Fibroblast of lung (primary cell): ENCODE results near the gene SGTA. TPM values are rescaled to one million over a fixed set of nuclear protein-coding genes. Genes with fewer than 3 reads are reported as not detected.

Source experiments
- DNase-seq, 2 donors: peaks; one replicate each; pipeline versions ENCODE4 v3.0.0 to v3.0.0-alpha.2; 2010; ENCODE audit warnings: low read depth in 2 of 2
- H2AFZ ChIP-seq: 2 replicates; pipeline ENCODE4 v1.5.1; 2012; ENCODE audit warnings: low read length, control low read depth, inconsistent platforms
- H3K27ac ChIP-seq: 2 replicates; pipeline ENCODE4 v1.5.1; 2011; ENCODE audit warnings: low read length, control low read depth; ENCODE audit not compliant: insufficient read depth
- H3K27me3 ChIP-seq: 2 replicates; pipeline ENCODE4 v1.5.1; 2011; ENCODE audit warnings: mild to moderate bottlenecking, low read length; ENCODE audit not compliant: control insufficient read depth, insufficient read depth
- H3K36me3 ChIP-seq: 2 replicates; pipeline ENCODE4 v1.5.1; 2011; ENCODE audit warnings: low read length; ENCODE audit not compliant: control insufficient read depth, insufficient read depth
- H3K4me1 ChIP-seq: 2 replicates; pipeline ENCODE4 v1.5.1; 2011; ENCODE audit warnings: low read length; ENCODE audit not compliant: control insufficient read depth, insufficient read depth; ENCODE audit errors: extremely low read depth
- H3K4me2 ChIP-seq: 2 replicates; pipeline ENCODE4 v1.5.1; 2011; ENCODE audit warnings: low read length, control low read depth; ENCODE audit not compliant: insufficient read depth; ENCODE audit errors: extremely low read depth
- H3K4me3 ChIP-seq, 4 experiments: fragments of 200-600 bp in 1 of 4; sonication (generic) in 1 of 4; replicated peaks in 1 of 4; 2 replicates each; pipeline ENCODE4 v1.5.1; 2011 to 2016; ENCODE audit warnings: low read length in 4 of 4, low read depth in 3 of 4, mild to moderate bottlenecking in 3 of 4, control low read depth in 2 of 4, inconsistent platforms in 1 of 4, mixed read lengths in 1 of 4; ENCODE audit not compliant: insufficient read depth in 1 of 4; ENCODE audit errors: control extremely low read depth in 1 of 4
- H3K79me2 ChIP-seq: 2 replicates; pipeline ENCODE4 v1.5.1; 2012; ENCODE audit warnings: mild to moderate bottlenecking, low read length, inconsistent platforms; ENCODE audit not compliant: control insufficient read depth, insufficient read depth
- H3K9ac ChIP-seq: 2 replicates; pipeline ENCODE4 v1.5.1; 2011; ENCODE audit warnings: mild to moderate bottlenecking, low read length, control low read depth; ENCODE audit not compliant: insufficient read depth
- H3K9me3 ChIP-seq: 2 replicates; pipeline ENCODE4 v1.5.1; 2012; ENCODE audit warnings: low read depth, low read length; ENCODE audit not compliant: control insufficient read depth, insufficient read depth
- H4K20me1 ChIP-seq: 2 replicates; pipeline ENCODE4 v1.5.1; 2011; ENCODE audit warnings: low read length; ENCODE audit not compliant: control insufficient read depth, insufficient read depth; ENCODE audit errors: extremely low read depth
- CTCF ChIP-seq, 2 donors: IDR thresholded peaks in 1 of 2; conservative IDR thresholded peaks in 1 of 2; 1 replicate in 1 of 2; 2 replicates in 1 of 2; pipeline ENCODE4 v1.5.1; 2011 to 2012; ENCODE audit warnings: low read length in 2 of 2, control low read depth in 1 of 2, inconsistent platforms in 1 of 2, low read depth in 1 of 2, mild to moderate bottlenecking in 1 of 2
- EZH2 ChIP-seq: IDR thresholded peaks from 2 replicates; pipeline ENCODE4 v1.5.1; 2012; ENCODE audit warnings: low read length, control low read depth, mild to moderate bottlenecking; ENCODE audit errors: missing control alignments
- polyA plus RNA-seq, 2 donors: library from polyadenylated mRNA; depleted of rRNA in 1 of 2; stranded (reverse) in 1 of 2; unstranded in 1 of 2; fragments of >200 nt; gene quantifications; 2 replicates each; pipeline ENCODE4 v1.2.1, GENCODE V29; 2011 to 2012; ENCODE audit warnings: missing spikeins in 1 of 2
- total RNA-seq: library from RNA; depleted of rRNA; stranded (reverse); fragments of >200 nt; gene quantifications from 2 replicates; pipeline ENCODE4 v1.2.1, GENCODE V29; 2014

The SGTA gene
- total and polyA plus RNA-seq, 2 donors (not counting 1 experiment from before 2014, with no cell fraction given), result 26.8 to 33.4 TPM

- peak; percentile 98 for DNase-seq
- peak within 1 kb of the TSS; percentile 84 for H3K9ac ChIP-seq
- H4K20me1 ChIP-seq, result no peaks in the 10 kb centered on the region
- peak within 1 kb of the TSS; percentile 79 for H3K27ac ChIP-seq
- peak within 1 kb of the TSS; percentile 98 for H3K4me2 ChIP-seq
- H3K9me3 ChIP-seq, result no peaks in the 10 kb centered on the region
- TF ChIP-seq EZH2 (no peak), CTCF (conservative IDR thresholded peaks at IDR 0.05 in 1 of 2, IDR thresholded peaks at IDR 0.05 in 1 of 2; ENCODE audit: low read depth in 1 of 2, low read length in 2 of 2) (no peak)
- H3K36me3 ChIP-seq, result no peaks in the 10 kb centered on the region
- peak within 1 kb of the TSS; percentile 82 for H2AFZ ChIP-seq
- H3K79me2 ChIP-seq, result peaks cover 48% of the 10 kb centered on the region
- peaks cover 8% of the 10 kb centered on the region for H3K4me1 ChIP-seq
- H3K4me3 ChIP-seq, result peak within 1 kb of the TSS; percentile 74 to 88 (median 80)
- H3K27me3 ChIP-seq, result no peaks in the 10 kb centered on the region
Observed at GRCh38 chr19:2785244-2785997, 2.3 kb upstream of the SGTA start, which contains the start of gene THOP1. THOP1 (plus strand) TSS chr19:2785503; CDS start chr19:2785663, 160 bp downstream.

GRCh38 chr19:2783781-2784145 is 690 bp upstream of the SGTA start:
- H3K9me3 ChIP-seq, result no peaks in the 10 kb centered on the region
- no peak overlapping the region for H3K9ac ChIP-seq
- TF ChIP-seq EZH2 (no peak), CTCF (conservative IDR thresholded peaks at IDR 0.05 in 1 of 2, IDR thresholded peaks at IDR 0.05 in 1 of 2; ENCODE audit: low read depth in 1 of 2, low read length in 2 of 2) (no peak)
- H3K4me1 ChIP-seq, result peaks cover 8% of the 10 kb centered on the region
- H3K36me3 ChIP-seq, result no peaks in the 10 kb centered on the region
- H3K4me2 ChIP-seq, result peak overlapping the region; percentile 13
- H3K27me3 ChIP-seq, result no peaks in the 10 kb centered on the region
- no peak overlapping the region for H2AFZ ChIP-seq
- H3K4me3 ChIP-seq, result peak overlapping the region in 2 of 4 experiments; percentile 60 to 98
- peaks cover 65% of the 10 kb centered on the region for H3K79me2 ChIP-seq
- H3K27ac ChIP-seq, result peak overlapping the region; percentile 95
- no peaks in the 10 kb centered on the region for H4K20me1 ChIP-seq
- DNase-seq, result no peak

- no peaks in the 10 kb centered on the region for H3K9me3 ChIP-seq
- peak overlapping the region; percentile 96 for H3K9ac ChIP-seq
- H2AFZ ChIP-seq, result peak overlapping the region; percentile 45
- peaks cover 70% of the 10 kb centered on the region for H3K79me2 ChIP-seq
- H3K4me1 ChIP-seq, result peaks cover 8% of the 10 kb centered on the region
- TF ChIP-seq CTCF (conservative IDR thresholded peaks at IDR 0.05 in 1 of 2, IDR thresholded peaks at IDR 0.05 in 1 of 2; ENCODE audit: low read depth in 1 of 2, low read length in 2 of 2), result no peak
- no peak for TF ChIP-seq EZH2
- H3K4me2 ChIP-seq, result peak overlapping the region; percentile 96
- no peaks in the 10 kb centered on the region for H3K27me3 ChIP-seq
- H3K27ac ChIP-seq, result peak overlapping the region; percentile 95
- DNase-seq, result no peak
- no peaks in the 10 kb centered on the region for H4K20me1 ChIP-seq
- peaks cover under 1% of the 10 kb centered on the region for H3K36me3 ChIP-seq
- H3K4me3 ChIP-seq, result peak overlapping the region; percentile 79 to 98 (median 86)
Observed at GRCh38 chr19:2782329-2782935, 641 bp downstream of the SGTA start.
